GM19193 (cell line): Measurements from ENCODE around the gene AGO1.
A peak's percentile ranks its signal among the peaks of the same experiment; 100 is the strongest.

Experiments used
- POLR2A ChIP-seq: IDR thresholded peaks from 4 replicates; pipeline ENCODE4 v1.6.1; 2011; ENCODE audit not compliant: insufficient read depth, insufficient read length; ENCODE audit errors: extremely low read depth

The AGO1 gene

DNA sequence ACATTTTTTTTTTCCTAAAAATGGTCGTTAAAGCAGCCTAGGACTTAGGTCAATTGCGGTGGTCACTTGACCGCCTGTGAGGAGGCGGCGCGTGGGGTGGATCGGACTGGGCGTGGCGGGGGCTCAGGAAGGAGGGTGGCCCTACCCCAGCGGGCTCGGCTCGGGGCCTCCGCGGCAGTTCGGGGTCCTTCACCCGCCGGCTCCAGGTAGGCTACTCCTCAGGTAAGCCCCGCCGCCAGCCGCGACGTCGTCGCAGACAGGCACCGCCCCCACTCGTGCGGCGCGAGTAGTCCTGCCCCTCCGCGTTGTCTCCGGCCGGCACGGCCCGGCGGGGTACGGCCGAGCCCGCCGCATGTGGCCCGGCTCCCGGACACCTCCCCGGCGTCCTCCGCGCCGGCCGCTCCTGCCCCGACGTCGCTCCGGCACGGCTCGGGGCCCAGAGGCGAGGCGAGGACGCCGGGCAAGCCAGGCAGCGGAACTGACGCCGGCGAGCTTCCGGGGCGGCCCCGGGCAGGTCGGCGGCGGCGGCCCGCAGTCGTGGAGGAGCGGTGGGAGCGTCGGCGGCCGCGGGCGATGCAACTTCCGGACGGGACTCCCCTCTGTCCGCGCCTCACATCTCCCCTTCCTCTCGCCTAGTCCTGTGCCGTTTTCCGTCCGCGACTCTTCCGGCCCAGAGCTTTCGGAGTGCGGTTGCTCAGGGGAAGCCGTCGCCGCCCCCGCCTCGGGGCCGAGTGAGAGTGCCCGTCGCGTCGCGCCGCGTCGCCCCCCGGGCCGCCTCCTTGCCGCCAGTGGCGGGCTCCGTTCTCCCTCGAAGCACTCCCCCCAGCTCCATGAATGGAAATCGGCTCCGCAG, 47.8 kb downstream of the AGO1 start, which contains the start of gene AGO3:
Gene AGO3, plus strand, starts transcription at position 513 of the 853 bp plus-strand sequence. Its CDS starts 322 bp downstream, at position 835.
- TF ChIP-seq POLR2A: peak; percentile 93

DNA sequence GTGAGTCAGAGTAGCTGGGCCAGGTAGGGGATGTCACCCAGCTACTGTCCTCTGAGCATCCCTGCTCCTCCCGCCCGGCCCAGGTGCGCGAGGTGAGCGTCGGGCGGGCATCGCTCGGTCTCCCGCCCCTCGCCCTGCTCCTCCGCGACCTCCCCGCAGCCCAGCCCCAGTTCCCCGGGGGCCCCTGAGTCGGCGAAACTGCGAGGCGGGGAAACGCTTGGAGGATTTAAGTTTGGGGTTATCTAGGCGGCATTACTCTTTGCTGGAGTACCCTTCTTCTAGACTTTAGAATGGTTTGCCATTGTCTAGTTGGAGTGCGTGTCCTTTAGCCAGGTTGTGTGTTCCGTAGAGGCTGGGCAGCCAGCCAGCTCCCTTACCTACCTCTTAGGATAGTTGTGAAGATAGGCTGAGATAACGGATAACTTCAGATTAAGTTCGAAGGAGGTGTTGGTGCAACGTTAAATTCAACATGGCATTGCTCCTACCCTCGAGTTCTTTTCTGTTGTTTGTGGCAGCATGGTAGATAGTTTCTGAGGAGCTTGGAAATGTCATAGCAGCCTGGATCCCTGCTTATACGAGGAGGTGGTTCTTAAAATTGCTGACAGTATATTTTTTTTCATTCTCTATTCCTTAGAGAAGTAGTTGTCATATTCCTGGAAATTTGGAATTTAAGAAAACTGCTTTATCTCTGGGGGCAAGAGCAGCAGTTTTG, 48.6 kb downstream of the AGO1 start:
- TF ChIP-seq POLR2A: no peak

GRCh38 chr1:35932158-35932636, 49.2 kb downstream of the AGO1 start:
- no peak for TF ChIP-seq POLR2A

- no peak for TF ChIP-seq POLR2A
Observed at GRCh38 chr1:35932941-35933340, 49.9 kb downstream of the AGO1 start.

GRCh38 chr1:35935442-35936388, 52.7 kb downstream of the AGO1 start:
- no peak for TF ChIP-seq POLR2A

DNA sequence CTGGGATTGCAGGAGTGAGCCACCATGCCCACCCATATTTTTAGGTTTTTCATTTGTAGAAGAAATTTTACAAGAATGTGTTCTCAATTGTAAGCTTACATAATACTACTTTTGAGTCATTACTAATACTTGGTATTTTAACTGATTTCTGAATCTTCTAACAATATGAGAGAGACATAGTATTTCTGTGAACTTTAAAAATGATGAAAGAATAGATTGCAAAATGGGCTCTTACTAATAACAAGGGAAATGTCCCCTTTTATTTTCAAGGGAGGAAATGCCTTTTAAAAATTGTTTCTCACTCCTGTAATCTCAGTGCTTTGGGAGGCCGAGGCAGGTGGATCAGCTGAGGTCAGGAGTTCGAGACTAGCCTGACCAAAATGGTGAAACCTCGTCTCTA, 53.8 kb downstream of the AGO1 start:
- TF ChIP-seq POLR2A: no peak

- TF ChIP-seq POLR2A: no peak
Observed at GRCh38 chr1:35939484-35939883, 56.5 kb downstream of the AGO1 start.

DNA sequence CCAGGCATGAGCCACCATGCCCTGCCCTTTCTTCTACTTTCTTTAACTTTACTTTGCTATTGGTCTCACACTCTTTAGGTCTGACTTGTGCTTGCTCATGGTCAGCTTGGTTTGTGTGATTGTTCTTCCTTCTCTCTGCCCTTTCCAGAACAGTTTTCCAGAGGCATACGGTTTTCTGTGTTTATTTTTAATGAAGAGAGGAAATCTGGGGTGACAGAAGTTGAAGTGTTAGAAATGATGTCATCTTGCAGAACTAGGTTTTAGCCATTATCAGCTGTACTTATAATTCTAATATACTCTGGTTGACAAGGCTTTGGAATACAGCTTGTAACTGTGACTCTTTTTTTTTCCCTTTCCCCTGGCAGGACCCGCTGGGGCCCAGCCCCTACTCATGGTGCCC, 62.3 kb downstream of the AGO1 start:
- TF ChIP-seq POLR2A: no peak

- no peak for TF ChIP-seq POLR2A
Observed at GRCh38 chr1:35947547-35947946, 64.5 kb downstream of the AGO1 start.

GRCh38 chr1:35958558-35958957, 75.5 kb downstream of the AGO1 start:
- no peak for TF ChIP-seq POLR2A

- TF ChIP-seq POLR2A: no peak
Observed at GRCh38 chr1:35959304-35959703, 76.3 kb downstream of the AGO1 start.

GRCh38 chr1:35962952-35963351, 79.9 kb downstream of the AGO1 start:
- TF ChIP-seq POLR2A: no peak

GRCh38 chr1:35968396-35968795, 85.4 kb downstream of the AGO1 start:
- no peak for TF ChIP-seq POLR2A

GRCh38 chr1:35971601-35972000, 88.6 kb downstream of the AGO1 start:
- no peak for TF ChIP-seq POLR2A

GRCh38 chr1:35980090-35980489, 97.1 kb downstream of the AGO1 start:
- TF ChIP-seq POLR2A: no peak
